Epithelial cell of esophagus (primary cell): ENCODE results near the gene OTOP2.
"Not testable (repeated sequence)": the region's sequence is repeated elsewhere in the genome, so short reads cannot be mapped to it uniquely, and the experiment has no call there.

Source experiments
- DNase-seq: peaks from one replicate; pipeline ENCODE4 v3.0.0; 2010; ENCODE audit warnings: low read depth
- H3K4me3 ChIP-seq: 2 replicates; pipeline ENCODE4 v1.5.1; 2011; ENCODE audit warnings: mild to moderate bottlenecking, low read length, control low read depth
- TF ChIP-seq, protein P1 (sequence below): IDR thresholded peaks from 2 replicates; pipeline ENCODE4 v1.5.1; 2011; ENCODE audit warnings: low read depth, mild to moderate bottlenecking, low read length, control low read depth, inconsistent platforms; ENCODE audit not compliant: insufficient read depth; ENCODE audit errors: missing control alignments

The OTOP2 gene

DNA sequence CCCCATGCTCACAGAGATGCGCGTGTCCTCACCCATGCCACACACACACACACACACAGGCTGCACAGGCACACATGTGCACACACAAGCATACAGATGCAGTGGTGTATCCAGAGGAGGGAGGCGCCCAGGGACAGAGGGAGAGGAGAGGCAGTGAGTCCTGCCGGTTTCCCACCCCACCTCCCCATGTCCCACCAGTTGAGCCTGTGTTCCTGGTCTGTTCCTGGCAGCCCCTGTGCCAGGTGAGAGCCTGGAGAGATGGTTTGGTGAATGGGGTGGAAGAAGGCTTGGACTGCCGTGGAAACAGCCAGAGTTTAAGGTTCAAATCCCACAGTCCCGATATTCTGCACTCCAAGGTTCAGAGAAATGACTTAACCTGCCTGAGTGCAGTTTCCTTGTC, 20.4 kb upstream of the OTOP2 start:
- no peak overlapping the region for H3K4me3 ChIP-seq
- TF ChIP-seq, protein P1, sequence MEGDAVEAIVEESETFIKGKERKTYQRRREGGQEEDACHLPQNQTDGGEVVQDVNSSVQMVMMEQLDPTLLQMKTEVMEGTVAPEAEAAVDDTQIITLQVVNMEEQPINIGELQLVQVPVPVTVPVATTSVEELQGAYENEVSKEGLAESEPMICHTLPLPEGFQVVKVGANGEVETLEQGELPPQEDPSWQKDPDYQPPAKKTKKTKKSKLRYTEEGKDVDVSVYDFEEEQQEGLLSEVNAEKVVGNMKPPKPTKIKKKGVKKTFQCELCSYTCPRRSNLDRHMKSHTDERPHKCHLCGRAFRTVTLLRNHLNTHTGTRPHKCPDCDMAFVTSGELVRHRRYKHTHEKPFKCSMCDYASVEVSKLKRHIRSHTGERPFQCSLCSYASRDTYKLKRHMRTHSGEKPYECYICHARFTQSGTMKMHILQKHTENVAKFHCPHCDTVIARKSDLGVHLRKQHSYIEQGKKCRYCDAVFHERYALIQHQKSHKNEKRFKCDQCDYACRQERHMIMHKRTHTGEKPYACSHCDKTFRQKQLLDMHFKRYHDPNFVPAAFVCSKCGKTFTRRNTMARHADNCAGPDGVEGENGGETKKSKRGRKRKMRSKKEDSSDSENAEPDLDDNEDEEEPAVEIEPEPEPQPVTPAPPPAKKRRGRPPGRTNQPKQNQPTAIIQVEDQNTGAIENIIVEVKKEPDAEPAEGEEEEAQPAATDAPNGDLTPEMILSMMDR: no peak
- DNase-seq: no peak

DNA sequence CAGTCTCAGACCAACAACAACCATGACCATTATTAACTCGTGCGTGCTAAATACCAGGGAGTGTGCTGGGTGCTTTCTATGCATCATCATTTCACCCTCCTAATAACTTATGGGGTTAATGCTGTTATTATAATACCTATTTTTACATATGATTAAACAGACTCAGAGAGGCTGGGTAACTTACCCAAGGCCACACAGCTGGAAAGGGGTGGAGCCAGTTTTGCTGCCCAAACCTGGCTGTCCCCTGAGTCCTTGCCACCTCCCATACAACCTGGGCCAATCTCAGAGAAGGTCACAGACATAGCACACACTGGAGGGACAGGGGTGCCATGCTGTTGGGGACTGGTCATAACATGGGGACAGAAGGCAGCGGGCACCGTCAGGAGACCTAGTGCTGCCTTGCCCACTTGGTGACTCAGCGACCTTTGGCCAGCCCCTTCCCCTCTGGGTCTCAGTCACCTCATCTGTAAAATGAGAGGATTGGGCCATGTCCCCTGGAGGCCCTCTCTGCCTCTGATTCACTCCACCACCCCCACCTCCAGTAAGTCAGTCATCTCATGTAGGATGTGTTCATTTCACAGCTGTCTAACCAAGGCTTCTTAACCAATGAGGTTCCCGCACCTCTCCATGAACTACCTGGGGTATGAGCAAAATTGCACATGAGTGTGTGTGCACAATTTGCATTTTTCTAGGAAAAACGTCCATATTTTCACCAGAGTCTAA, 19.2 kb upstream of the OTOP2 start:
- TF ChIP-seq, protein P1: no peak
- DNase-seq: peak; percentile 32
- no peak overlapping the region for H3K4me3 ChIP-seq

DNA sequence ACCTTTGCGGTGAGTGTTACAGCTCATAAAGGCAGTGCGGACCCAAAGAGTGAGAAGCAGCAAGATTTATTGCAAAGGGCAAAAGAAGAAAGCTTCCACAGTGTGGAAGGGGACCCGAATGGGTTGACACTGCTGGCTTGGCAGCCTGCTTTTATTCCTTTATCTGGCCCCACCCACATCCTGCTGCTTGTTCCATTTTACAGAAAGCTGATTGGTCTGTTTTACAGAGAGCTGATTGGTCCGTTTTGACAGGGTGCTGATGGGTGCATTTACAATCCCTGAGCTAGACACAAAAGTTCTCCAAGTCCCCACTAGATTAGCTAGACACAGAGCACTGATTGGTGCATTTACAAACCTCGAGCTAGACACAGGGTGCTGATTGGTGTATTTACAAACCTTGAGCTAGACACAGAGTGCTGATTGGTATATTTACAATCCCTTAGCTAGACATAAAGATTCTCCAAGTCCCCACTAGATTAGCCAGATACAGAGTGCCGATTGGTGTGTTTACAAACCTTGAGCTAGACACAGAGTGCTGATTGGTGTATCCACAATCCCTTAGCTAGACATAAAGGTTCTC, 17.8 kb upstream of the OTOP2 start:
- not testable (repeated sequence) for DNase-seq

DNA sequence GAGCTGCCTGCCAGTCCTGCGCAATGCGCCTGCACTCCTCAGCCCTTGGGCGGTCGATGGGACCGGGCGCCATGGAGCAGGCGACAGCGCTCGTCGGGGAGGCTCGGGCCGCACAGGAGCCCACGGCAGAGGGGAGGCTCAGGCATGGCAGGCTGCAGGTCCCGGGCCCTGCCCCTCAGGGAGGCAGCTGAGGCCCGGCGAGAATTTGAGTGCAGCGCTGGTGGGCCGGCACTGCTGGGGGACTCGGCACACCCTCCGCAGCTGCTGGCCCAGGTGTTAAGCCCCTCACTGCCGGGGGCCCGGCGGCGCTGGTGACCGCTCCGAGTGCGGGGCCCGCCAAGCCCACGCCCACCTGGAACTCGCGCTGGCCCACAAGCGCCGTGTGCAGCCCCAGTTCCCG, 17.1 kb upstream of the OTOP2 start:
- DNase-seq: no peak
- TF ChIP-seq, protein P1: no peak
- no peak overlapping the region for H3K4me3 ChIP-seq

More for the DNA sequence above, 17.8 kb upstream of the OTOP2 start:
- H3K4me3 ChIP-seq: not testable (repeated sequence)

DNA sequence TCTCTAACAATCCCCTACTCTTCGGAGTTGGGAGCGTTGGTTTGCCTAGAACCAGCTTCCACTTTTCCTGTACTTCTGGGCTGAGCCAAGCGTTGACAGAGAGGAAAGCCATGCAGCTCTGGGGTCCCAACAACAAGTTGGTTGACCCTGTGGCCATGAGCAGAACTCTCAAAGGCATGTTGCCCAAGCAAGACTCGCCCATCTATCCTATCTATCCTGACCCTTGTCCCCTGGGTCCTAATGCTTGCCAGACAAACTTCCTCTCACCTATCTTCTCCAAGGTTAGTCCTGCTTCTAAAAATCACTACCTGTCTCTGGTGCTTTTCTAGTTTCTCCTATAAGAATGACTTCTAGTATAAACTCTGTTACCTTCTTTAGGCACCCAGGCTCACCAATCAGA, 15.0 kb upstream of the OTOP2 start:
- DNase-seq, H3K4me3 ChIP-seq: not testable (repeated sequence)

DNA sequence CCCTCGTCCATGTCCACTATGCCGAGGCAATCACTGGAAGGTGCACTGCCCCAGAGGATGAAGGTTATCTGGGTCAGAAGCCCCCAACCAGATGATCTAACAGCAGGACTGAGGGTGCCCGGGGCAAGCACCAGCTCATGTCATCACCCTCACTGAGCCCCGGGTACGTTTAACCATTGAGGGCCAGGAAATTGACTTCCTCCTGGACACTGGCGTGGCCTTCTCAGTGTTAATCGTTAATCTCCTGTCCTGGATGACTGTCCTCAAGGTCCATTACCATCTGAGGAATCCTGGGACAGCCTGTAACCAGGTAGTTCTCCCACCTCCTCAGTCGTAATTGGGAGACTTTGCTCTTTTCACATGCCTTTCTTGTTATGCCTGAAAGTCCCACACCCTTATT, 12.7 kb upstream of the OTOP2 start:
- DNase-seq: not testable (repeated sequence)

DNA sequence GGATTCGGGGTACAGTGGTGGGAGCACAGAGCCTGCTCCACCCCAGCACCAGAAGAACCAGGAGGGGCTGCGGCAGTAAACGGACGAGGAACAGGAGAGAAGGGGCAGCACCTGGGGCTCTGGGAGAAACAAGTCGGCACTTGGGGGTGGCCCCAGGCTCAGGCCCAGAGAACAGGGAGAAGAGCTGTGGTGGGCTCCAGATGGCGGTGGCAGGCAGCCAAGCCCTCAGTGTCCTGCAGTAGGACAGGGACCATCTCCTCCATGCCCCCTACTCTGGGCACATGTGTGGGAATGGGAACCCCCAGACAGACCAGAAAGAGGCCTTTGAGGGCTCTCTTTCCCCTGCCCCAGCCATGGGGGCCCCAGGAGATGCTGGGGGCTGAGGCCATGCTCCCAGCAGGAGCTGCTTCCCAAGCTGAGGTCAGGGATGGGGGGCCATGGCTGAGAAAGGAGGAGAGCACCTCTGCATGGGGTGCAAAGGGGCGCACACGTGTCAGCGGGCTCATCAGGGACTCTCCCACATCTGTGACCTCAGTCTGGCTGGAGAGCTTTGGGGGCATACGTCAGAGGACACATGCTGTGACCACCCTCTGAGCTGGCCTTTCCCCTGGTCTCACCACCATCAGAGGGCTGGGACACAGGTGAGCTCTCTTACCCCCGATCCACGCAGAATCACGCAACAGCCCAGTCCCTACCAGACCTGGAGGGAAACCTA, 7.8 kb upstream of the OTOP2 start:
- DNase-seq: no peak
- H3K4me3 ChIP-seq: no peak overlapping the region
- TF ChIP-seq, protein P1: no peak

More for the DNA sequence above, 12.7 kb upstream of the OTOP2 start:
- not testable (repeated sequence) for H3K4me3 ChIP-seq

DNA sequence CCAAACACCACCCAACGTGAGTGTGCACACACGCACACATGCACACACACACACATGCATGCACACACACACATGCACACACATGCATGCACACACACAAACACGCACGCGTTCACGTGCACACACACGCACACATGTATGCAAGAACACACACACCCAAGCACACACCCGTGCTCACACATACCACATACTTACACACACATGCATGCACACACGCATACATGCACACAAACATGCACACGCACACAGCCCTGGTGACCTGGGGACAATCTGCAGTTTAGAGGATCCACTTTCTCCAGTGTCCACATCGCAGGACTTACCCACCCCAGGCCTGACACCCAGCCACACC, 7.2 kb upstream of the OTOP2 start:
- DNase-seq: no peak
- no peak overlapping the region for H3K4me3 ChIP-seq
- TF ChIP-seq, protein P1: no peak
